ENCODE results near the gene PKN1.
A peak's percentile ranks its signal among the peaks of the same experiment; 100 is the strongest.

The PKN1 gene

DNA sequence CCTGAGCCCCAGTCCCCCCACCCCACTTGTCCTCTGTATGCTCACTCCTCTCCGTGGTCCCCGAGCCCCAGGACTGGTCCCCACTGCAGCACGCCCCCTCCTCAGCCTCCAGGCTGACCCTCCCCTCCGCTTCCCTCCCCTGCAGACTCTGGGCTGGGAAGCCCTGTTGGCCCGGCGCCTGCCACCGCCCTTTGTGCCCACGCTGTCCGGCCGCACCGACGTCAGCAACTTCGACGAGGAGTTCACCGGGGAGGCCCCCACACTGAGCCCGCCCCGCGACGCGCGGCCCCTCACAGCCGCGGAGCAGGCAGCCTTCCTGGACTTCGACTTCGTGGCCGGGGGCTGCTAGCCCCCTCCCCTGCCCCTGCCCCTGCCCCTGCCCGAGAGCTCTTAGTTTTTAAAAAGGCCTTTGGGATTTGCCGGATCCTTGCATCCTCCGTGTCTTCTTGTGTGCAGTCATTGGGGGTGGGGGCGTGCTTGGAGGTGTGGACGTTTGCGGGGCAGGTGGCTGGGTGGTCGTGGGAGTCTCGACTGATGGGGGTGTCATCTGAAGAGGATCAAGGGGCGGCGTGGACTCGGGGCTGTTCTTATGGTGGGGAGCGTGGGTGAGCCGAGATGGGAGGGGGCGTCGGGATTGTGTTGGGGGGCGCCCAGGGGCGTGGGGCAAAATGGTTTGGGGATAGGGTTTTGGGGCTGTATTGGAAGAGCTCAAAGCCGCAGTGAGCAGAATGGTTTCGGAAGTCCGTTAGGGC is 38.5 kb downstream of the PKN1 start:
- no peaks in the 10 kb centered on the region for H3K79me2 ChIP-seq (ENCODE audit: control insufficient read depth, insufficient read depth, low read length)
- no peaks in the 10 kb centered on the region for H3K27me3 ChIP-seq (ENCODE audit: insufficient read depth, low read length, poor library complexity)
- peak overlapping the region; percentile 34 for H3K56ac ChIP-seq (ENCODE audit: low read length)
- no peak overlapping the region for H2AK5ac ChIP-seq (ENCODE audit: low read length)
- no peaks in the 10 kb centered on the region for H3K4me1 ChIP-seq (ENCODE audit: control insufficient read depth, low read depth, low read length)
- no peak overlapping the region for H3K23ac ChIP-seq (ENCODE audit: low read length)
- H2BK120ac ChIP-seq (ENCODE audit: low read depth, low read length) = no peak overlapping the region
- H3K9ac ChIP-seq (ENCODE audit: low read length) = no peak overlapping the region
- no peak overlapping the region for H3K18ac ChIP-seq (ENCODE audit: low read length)
- no peak overlapping the region for H4K8ac ChIP-seq (ENCODE audit: low read depth, low read length)
- no peaks in the 10 kb centered on the region for H3K79me1 ChIP-seq (ENCODE audit: low read length)
- H4K5ac ChIP-seq (ENCODE audit: low read length) = no peak overlapping the region
- H3K4ac ChIP-seq (ENCODE audit: low read depth, low read length) = no peak overlapping the region
- H2BK15ac ChIP-seq (replicated peaks; ENCODE audit: low read depth) = no peak overlapping the region
- H3K4me2 ChIP-seq (ENCODE audit: low read length) = no peak overlapping the region
- no peak overlapping the region for H3K4me3 ChIP-seq (ENCODE audit: low read length)
- H3K27ac ChIP-seq (ENCODE audit: low read depth, low read length) = no peak overlapping the region
- no peak for DNase-seq
- H3K36me3 ChIP-seq (ENCODE audit: control insufficient read depth, insufficient read depth, low read length) = no peaks in the 10 kb centered on the region
- H2BK5ac ChIP-seq (ENCODE audit: low read length) = no peak overlapping the region
- no CpG with 5 or more reads among the region's 46 CpGs for WGBS (ENCODE audit: extremely low coverage, insufficient coverage, low lambda C conversion rate)

DNA sequence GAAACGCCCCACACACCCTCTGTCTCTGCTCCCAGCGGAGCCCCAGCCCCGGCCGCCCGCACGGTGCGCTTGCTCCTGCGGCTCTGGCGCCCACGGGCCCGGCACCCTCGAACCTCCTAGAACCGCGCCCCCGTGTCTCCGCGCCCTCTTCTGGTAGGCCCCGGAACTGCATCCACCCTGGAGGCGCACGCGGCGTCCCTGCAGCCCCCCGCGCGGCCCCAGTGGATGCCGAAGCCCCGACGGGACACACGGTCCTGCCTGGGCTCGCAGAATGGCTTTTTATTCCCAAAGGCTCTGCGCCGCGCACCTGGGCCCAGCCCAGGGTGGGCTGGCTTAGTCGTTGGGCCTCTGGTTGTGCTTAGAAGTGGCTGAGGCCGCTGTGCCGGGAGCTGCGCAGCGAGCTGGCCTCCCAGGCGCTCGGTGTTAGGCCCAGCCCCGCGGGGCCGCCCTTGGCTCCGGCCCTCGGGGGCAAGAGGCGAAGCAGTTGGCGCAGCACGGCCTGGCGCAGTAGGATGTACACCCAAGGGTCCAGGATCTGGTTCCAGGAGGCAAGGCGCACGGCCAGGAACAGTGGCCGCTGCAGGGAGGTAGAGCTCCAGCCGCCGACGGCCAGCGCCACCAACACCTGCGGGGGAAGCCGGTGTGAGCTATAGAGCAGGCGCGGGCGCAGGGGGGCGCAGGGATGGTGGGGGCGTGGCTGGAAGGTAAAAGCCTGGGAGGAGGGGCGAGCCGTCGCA is 39.3 kb downstream of the PKN1 start:
- Histone ChIP-seq H2BK15ac (replicated peaks; ENCODE audit: low read depth) (no peak overlapping the region), H4K8ac (ENCODE audit: low read depth, low read length) (no peak overlapping the region), H3K79me1 (ENCODE audit: low read length) (no peaks in the 10 kb centered on the region), H3K4me3 (ENCODE audit: low read length) (peak overlapping the region; percentile 25), H2BK5ac (ENCODE audit: low read length) (no peak overlapping the region), H3K18ac (ENCODE audit: low read length) (peak overlapping the region; percentile 2), H3K79me2 (ENCODE audit: control insufficient read depth, insufficient read depth, low read length) (no peaks in the 10 kb centered on the region), H3K27ac (ENCODE audit: low read depth, low read length) (no peak overlapping the region), H3K4ac (ENCODE audit: low read depth, low read length) (no peak overlapping the region), H3K56ac (ENCODE audit: low read length) (peak overlapping the region; percentile 95), H3K9ac (ENCODE audit: low read length) (peak overlapping the region; percentile 80), H3K4me1 (ENCODE audit: control insufficient read depth, low read depth, low read length) (no peaks in the 10 kb centered on the region), H3K4me2 (ENCODE audit: low read length) (peak overlapping the region; percentile 84), H2BK120ac (ENCODE audit: low read depth, low read length) (no peak overlapping the region), H3K27me3 (ENCODE audit: insufficient read depth, low read length, poor library complexity) (no peaks in the 10 kb centered on the region), H3K23ac (ENCODE audit: low read length) (peak overlapping the region; percentile 45), H2AK5ac (ENCODE audit: low read length) (no peak overlapping the region), H3K36me3 (ENCODE audit: control insufficient read depth, insufficient read depth, low read length) (no peaks in the 10 kb centered on the region), H4K5ac (ENCODE audit: low read length) (no peak overlapping the region)
- peak; percentile 79 for DNase-seq
- WGBS (ENCODE audit: extremely low coverage, insufficient coverage, low lambda C conversion rate) = no CpG with 5 or more reads among the region's 66 CpGs

DNA sequence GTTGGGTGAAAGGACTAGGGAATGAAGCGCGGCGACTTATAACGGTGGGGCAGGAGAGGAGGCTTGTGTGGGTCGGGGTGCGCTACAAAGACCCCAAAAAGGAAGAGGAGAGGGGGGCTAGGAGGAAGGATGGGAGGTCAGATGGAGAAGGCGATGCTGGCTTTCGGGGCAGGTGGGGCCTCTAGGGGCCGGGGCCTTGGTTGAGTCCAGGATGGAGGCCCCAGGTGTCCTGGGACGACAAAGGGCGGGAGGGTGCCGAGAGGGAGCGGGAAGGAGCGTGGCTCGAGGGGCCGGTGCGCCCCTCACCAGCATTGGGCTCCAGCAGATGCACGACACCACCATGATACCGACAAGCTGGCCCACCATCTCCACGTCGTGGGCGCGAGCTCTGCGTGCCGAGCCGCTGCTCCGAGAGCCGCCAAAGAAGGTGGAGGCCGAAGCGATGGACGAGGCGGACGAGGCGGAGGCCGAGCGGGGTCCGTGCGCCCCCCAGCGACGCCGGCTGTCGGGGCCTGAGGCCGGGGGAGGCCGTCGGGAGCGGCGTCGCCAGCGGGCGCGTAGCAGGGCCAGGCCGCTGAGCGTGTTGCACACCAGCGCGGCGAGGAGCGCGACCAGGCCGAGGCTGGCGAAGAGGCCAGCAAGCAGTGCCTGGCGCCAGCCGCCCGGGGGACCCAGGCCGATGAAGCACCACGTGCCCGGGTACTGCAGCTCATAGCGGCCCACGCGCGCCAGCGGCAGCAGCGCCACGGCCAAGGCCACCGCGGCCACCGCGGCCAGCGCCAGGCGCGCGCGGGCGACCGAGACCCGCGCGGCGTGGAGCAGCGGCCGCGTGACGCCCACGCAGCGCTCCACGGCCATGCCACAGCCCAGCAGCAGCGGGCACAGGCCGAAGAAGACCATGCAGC is 40.2 kb downstream of the PKN1 start:
- no peaks in the 10 kb centered on the region for H3K79me2 ChIP-seq (ENCODE audit: control insufficient read depth, insufficient read depth, low read length)
- H4K5ac ChIP-seq (ENCODE audit: low read length) = no peak overlapping the region
- H3K18ac ChIP-seq (ENCODE audit: low read length) = no peak overlapping the region
- no peak overlapping the region for H2BK120ac ChIP-seq (ENCODE audit: low read depth, low read length)
- no peak overlapping the region for H3K4me3 ChIP-seq (ENCODE audit: low read length)
- H3K4ac ChIP-seq (ENCODE audit: low read depth, low read length) = no peak overlapping the region
- H2BK5ac ChIP-seq (ENCODE audit: low read length) = no peak overlapping the region
- no peak overlapping the region for H3K23ac ChIP-seq (ENCODE audit: low read length)
- H3K27me3 ChIP-seq (ENCODE audit: insufficient read depth, low read length, poor library complexity) = no peaks in the 10 kb centered on the region
- H2AK5ac ChIP-seq (ENCODE audit: low read length) = no peak overlapping the region
- no peaks in the 10 kb centered on the region for H3K4me1 ChIP-seq (ENCODE audit: control insufficient read depth, low read depth, low read length)
- H3K79me1 ChIP-seq (ENCODE audit: low read length) = no peaks in the 10 kb centered on the region
- H3K56ac ChIP-seq (ENCODE audit: low read length) = peak overlapping the region; percentile 95
- DNase-seq = no peak
- H3K27ac ChIP-seq (ENCODE audit: low read depth, low read length) = no peak overlapping the region
- WGBS (ENCODE audit: extremely low coverage, insufficient coverage, low lambda C conversion rate) = no CpG with 5 or more reads among the region's 97 CpGs
- H3K9ac ChIP-seq (ENCODE audit: low read length) = no peak overlapping the region
- H4K8ac ChIP-seq (ENCODE audit: low read depth, low read length) = no peak overlapping the region
- no peaks in the 10 kb centered on the region for H3K36me3 ChIP-seq (ENCODE audit: control insufficient read depth, insufficient read depth, low read length)
- no peak overlapping the region for H3K4me2 ChIP-seq (ENCODE audit: low read length)
- no peak overlapping the region for H2BK15ac ChIP-seq (replicated peaks; ENCODE audit: low read depth)

DNA sequence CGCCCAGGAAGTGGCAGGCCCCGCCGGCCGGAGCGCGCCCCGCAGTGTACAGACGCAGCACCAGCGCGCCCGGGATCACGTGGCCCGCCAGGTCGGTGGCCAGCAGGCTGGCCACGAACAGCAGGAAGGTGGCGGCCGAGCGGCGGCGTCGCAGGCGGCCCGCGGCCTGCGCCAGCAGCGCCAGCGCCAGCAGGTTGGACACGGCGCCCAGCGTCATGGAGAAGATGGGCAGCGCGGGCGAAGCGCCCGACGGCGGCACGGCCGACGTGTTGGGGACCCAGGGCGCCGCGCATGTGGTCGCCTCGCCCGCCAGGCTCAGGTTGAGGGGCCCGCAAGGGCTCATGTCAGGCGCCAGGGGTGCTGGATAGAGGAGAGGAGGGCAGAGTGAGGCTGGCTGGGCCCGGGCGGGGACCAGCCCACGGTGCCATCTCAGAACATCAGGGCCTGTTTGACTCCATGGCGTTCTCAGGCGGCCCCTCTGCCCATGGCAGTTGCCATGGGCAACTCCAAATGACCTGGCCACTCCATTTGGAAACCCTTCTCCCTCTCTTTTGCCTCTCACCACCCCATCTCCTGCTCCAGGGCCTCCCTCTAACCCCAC is 41.0 kb downstream of the PKN1 start:
- Histone ChIP-seq H3K4me1 (ENCODE audit: control insufficient read depth, low read depth, low read length) (no peaks in the 10 kb centered on the region), H3K79me2 (ENCODE audit: control insufficient read depth, insufficient read depth, low read length) (no peaks in the 10 kb centered on the region), H3K4ac (ENCODE audit: low read depth, low read length) (no peak overlapping the region), H2BK120ac (ENCODE audit: low read depth, low read length) (no peak overlapping the region), H3K9ac (ENCODE audit: low read length) (no peak overlapping the region), H3K18ac (ENCODE audit: low read length) (no peak overlapping the region), H3K27me3 (ENCODE audit: insufficient read depth, low read length, poor library complexity) (no peaks in the 10 kb centered on the region), H2BK15ac (replicated peaks; ENCODE audit: low read depth) (no peak overlapping the region), H2AK5ac (ENCODE audit: low read length) (no peak overlapping the region), H2BK5ac (ENCODE audit: low read length) (no peak overlapping the region), H4K8ac (ENCODE audit: low read depth, low read length) (no peak overlapping the region), H3K56ac (ENCODE audit: low read length) (no peak overlapping the region), H3K4me3 (ENCODE audit: low read length) (no peak overlapping the region), H3K4me2 (ENCODE audit: low read length) (no peak overlapping the region), H3K79me1 (ENCODE audit: low read length) (no peaks in the 10 kb centered on the region), H3K27ac (ENCODE audit: low read depth, low read length) (no peak overlapping the region), H3K36me3 (ENCODE audit: control insufficient read depth, insufficient read depth, low read length) (no peaks in the 10 kb centered on the region), H3K23ac (ENCODE audit: low read length) (no peak overlapping the region), H4K5ac (ENCODE audit: low read length) (no peak overlapping the region)
- no peak for DNase-seq
- WGBS (ENCODE audit: extremely low coverage, insufficient coverage, low lambda C conversion rate) = no CpG with 5 or more reads among the region's 53 CpGs

DNA sequence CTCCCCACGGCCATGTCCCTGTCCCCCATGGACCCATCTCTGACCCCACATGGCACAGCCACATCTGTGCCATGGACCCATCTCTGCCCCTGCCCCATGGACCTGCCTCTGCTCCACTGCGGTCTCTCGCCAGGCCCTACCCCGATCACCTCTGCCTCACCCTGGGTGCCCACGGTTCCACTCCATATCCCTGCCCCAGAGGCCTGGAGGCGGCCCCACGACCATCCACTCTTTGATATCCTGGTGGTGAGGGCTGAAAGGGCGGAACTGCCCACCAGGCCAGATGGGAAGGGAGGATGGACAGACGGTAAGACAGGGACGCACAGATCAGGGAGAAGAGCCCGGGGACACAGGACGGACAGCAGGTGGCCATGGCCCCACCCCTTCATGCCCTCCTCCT is 41.7 kb downstream of the PKN1 start:
- Histone ChIP-seq H3K27ac (ENCODE audit: low read depth, low read length) (no peak overlapping the region), H3K4me1 (ENCODE audit: control insufficient read depth, low read depth, low read length) (no peaks in the 10 kb centered on the region), H2BK5ac (ENCODE audit: low read length) (no peak overlapping the region), H3K27me3 (ENCODE audit: insufficient read depth, low read length, poor library complexity) (no peaks in the 10 kb centered on the region), H3K9ac (ENCODE audit: low read length) (peak overlapping the region; percentile 29), H3K18ac (ENCODE audit: low read length) (no peak overlapping the region), H3K79me1 (ENCODE audit: low read length) (no peaks in the 10 kb centered on the region), H3K56ac (ENCODE audit: low read length) (peak overlapping the region; percentile 62), H2BK15ac (replicated peaks; ENCODE audit: low read depth) (no peak overlapping the region), H3K23ac (ENCODE audit: low read length) (no peak overlapping the region), H3K4ac (ENCODE audit: low read depth, low read length) (no peak overlapping the region), H2AK5ac (ENCODE audit: low read length) (no peak overlapping the region), H4K8ac (ENCODE audit: low read depth, low read length) (no peak overlapping the region), H3K4me3 (ENCODE audit: low read length) (no peak overlapping the region), H3K36me3 (ENCODE audit: control insufficient read depth, insufficient read depth, low read length) (no peaks in the 10 kb centered on the region), H3K79me2 (ENCODE audit: control insufficient read depth, insufficient read depth, low read length) (no peaks in the 10 kb centered on the region), H4K5ac (ENCODE audit: low read length) (no peak overlapping the region), H2BK120ac (ENCODE audit: low read depth, low read length) (no peak overlapping the region), H3K4me2 (ENCODE audit: low read length) (no peak overlapping the region)
- DNase-seq = no peak
- no CpG with 5 or more reads among the region's 12 CpGs for WGBS (ENCODE audit: extremely low coverage, insufficient coverage, low lambda C conversion rate)

All from mesendoderm (in vitro differentiated cells).